H1 (cell line): ENCODE data around the gene SPAG4. TPM values are rescaled to one million over a fixed set of nuclear protein-coding genes. Genes with fewer than 3 reads are reported as not detected.
A peak's percentile ranks its signal among the peaks of the same experiment; 100 is the strongest.

Experiments
- CTCF ChIA-PET: fragments of 300-600 bp; sonication (Branson Sonifier 250); formaldehyde crosslinking; loops from one replicate; lab custom pipeline; 2021; ENCODE audit not compliant: partially characterized antibody; lab: Charles Lee
- POLR2A ChIA-PET: fragments of 300-600 bp; sonication (Branson Sonifier 250); formaldehyde crosslinking; loops from one replicate; lab custom pipeline; 2021; ENCODE audit warnings: inconsistent platforms; ENCODE audit not compliant: partially characterized antibody; lab: Charles Lee
- DNase-seq, 2 experiments: peaks; one replicate each; pipeline versions ENCODE4 v3.0.0 to v3.0.0-alpha.2; 2010 to 2022; ENCODE audit warnings: low spot score in 2 of 2, low read depth in 1 of 2, mixed read lengths in 1 of 2
- FAIRE-seq: peaks from 2 replicates; lab custom pipeline; 2011; peaks lifted over from hg19 to GRCh38; lab: Jason Lieb, UNC
- H2AFZ ChIP-seq: 2 replicates; pipeline ENCODE4 v1.8.1; 2012; ENCODE audit warnings: low read length, inconsistent platforms
- H2AK5ac ChIP-seq: 2 replicates; pipeline ENCODE4 v1.6.1; 2013; ENCODE audit warnings: low read depth, low read length
- H2BK120ac ChIP-seq: replicated peaks from 2 replicates; pipeline ENCODE3; 2013; ENCODE audit warnings: low read depth, low read length, inconsistent platforms
- H2BK12ac ChIP-seq: 2 replicates; pipeline ENCODE4 v1.6.1; 2013; ENCODE audit warnings: low read depth, low read length
- H2BK15ac ChIP-seq: 2 replicates; pipeline ENCODE4 v1.6.1; 2013; ENCODE audit warnings: low read length
- H2BK20ac ChIP-seq: 2 replicates; pipeline ENCODE4 v1.6.1; 2013; ENCODE audit warnings: low read length
- H2BK5ac ChIP-seq: 2 replicates; pipeline ENCODE4 v1.6.1; 2013; ENCODE audit warnings: low read depth, low read length
- H3K14ac ChIP-seq: 2 replicates; pipeline ENCODE4 v1.6.1; 2013; ENCODE audit warnings: inconsistent platforms; ENCODE audit not compliant: insufficient read length
- H3K18ac ChIP-seq: 2 replicates; pipeline ENCODE4 v1.6.1; 2013; ENCODE audit warnings: low read length; ENCODE audit errors: extremely low read depth
- H3K23ac ChIP-seq: 2 replicates; pipeline ENCODE4 v1.6.1; 2013; ENCODE audit warnings: inconsistent platforms; ENCODE audit not compliant: insufficient read length
- H3K23me2 ChIP-seq: 2 replicates; pipeline ENCODE4 v1.6.1; 2013; ENCODE audit warnings: low read depth, low read length
- H3K27ac ChIP-seq: 2 replicates; pipeline ENCODE4 v1.6.1; 2011; ENCODE audit warnings: low read depth, low read length, inconsistent platforms
- H3K27me3 ChIP-seq, 4 experiments: replicated peaks in 1 of 4; 1 replicate in 1 of 4; 2 replicates in 3 of 4; pipeline versions ENCODE4 v1.6.1 to v1.8.1; 2011 to 2013; ENCODE audit warnings: low read length in 3 of 4, mild to moderate bottlenecking in 3 of 4, inconsistent platforms in 2 of 4, mixed read lengths in 2 of 4, moderate library complexity in 1 of 4; ENCODE audit not compliant: control insufficient read depth in 3 of 4, insufficient read depth in 3 of 4; ENCODE audit errors: extremely low read depth in 1 of 4
- H3K36me3 ChIP-seq, 4 experiments: 2 replicates each; pipeline versions ENCODE4 v1.6.1 to v1.8.1; 2011 to 2013; ENCODE audit warnings: mild to moderate bottlenecking in 4 of 4, low read length in 3 of 4, moderate library complexity in 2 of 4, control low read depth in 1 of 4, inconsistent platforms in 1 of 4; ENCODE audit not compliant: insufficient read depth in 4 of 4, control insufficient read depth in 2 of 4
- H3K4ac ChIP-seq: replicated peaks from 2 replicates; pipeline ENCODE3; 2013; ENCODE audit warnings: low read length, low read depth, mixed read lengths, inconsistent platforms; ENCODE audit not compliant: insufficient read length
- H3K4me1 ChIP-seq, 4 experiments: replicated peaks in 1 of 4; 1 replicate in 1 of 4; 2 replicates in 3 of 4; pipeline versions ENCODE4 v1.6.1 to v1.8.1; 2011 to 2013; ENCODE audit warnings: low read length in 3 of 4, inconsistent platforms in 2 of 4, mixed read lengths in 1 of 4; ENCODE audit not compliant: insufficient read depth in 4 of 4, control insufficient read depth in 3 of 4
- H3K4me2 ChIP-seq, 2 experiments: 2 replicates each; pipeline versions ENCODE4 v1.6.1 to v1.8.1; 2011 to 2013; ENCODE audit warnings: low read depth in 2 of 2, low read length in 2 of 2, control low read depth in 1 of 2, inconsistent platforms in 1 of 2, mild to moderate bottlenecking in 1 of 2; ENCODE audit not compliant: insufficient read depth in 1 of 2
- H3K4me3 ChIP-seq, 4 experiments: fragments of 200-600, 300-600 bp in 1 of 4; sonication (generic), shearing (Covaris generic), sonication (Bioruptor Twin) in 1 of 4; 2 replicates each; pipeline versions ENCODE4 v1.5.1 to v1.8.1; 2011 to 2016; ENCODE audit warnings: low read length in 4 of 4, low read depth in 3 of 4, control low read depth in 2 of 4, inconsistent platforms in 2 of 4, mild to moderate bottlenecking in 2 of 4, mixed read lengths in 1 of 4, moderate library complexity in 1 of 4; ENCODE audit not compliant: insufficient read depth in 2 of 4; ENCODE audit errors: extremely low read depth in 1 of 4
- H3K56ac ChIP-seq: replicated peaks from 2 replicates; pipeline ENCODE3; 2013; ENCODE audit warnings: low read depth, mild to moderate bottlenecking, mixed read lengths, low read length, inconsistent platforms; ENCODE audit not compliant: insufficient read length
- H3K79me1 ChIP-seq: 2 replicates; pipeline ENCODE4 v1.6.1; 2013; ENCODE audit warnings: low read depth, low read length, control low read depth
- H3K79me2 ChIP-seq, 2 experiments: 2 replicates each; pipeline versions ENCODE4 v1.6.1 to v1.8.1; 2012 to 2013; ENCODE audit warnings: low read length in 2 of 2, mild to moderate bottlenecking in 2 of 2, inconsistent platforms in 1 of 2; ENCODE audit not compliant: insufficient read depth in 2 of 2, control insufficient read depth in 1 of 2
- H3K9ac ChIP-seq, 4 experiments: replicated peaks in 1 of 4; 1 replicate in 1 of 4; 2 replicates in 3 of 4; pipeline versions ENCODE4 v1.6.1 to v1.8.1; 2011 to 2013; ENCODE audit warnings: low read depth in 3 of 4, low read length in 3 of 4, control low read depth in 2 of 4, mild to moderate bottlenecking in 2 of 4, moderate library complexity in 2 of 4, inconsistent platforms in 1 of 4; ENCODE audit errors: extremely low read depth in 1 of 4
- H3K9me3 ChIP-seq, 2 experiments: 2 replicates each; pipeline versions ENCODE4 v1.6.1 to v1.8.1; 2012 to 2013; ENCODE audit warnings: mild to moderate bottlenecking in 2 of 2, moderate library complexity in 2 of 2, control low read depth in 1 of 2, inconsistent platforms in 1 of 2, low read depth in 1 of 2, low read length in 1 of 2, mixed read lengths in 1 of 2; ENCODE audit not compliant: insufficient read depth in 2 of 2
- H4K20me1 ChIP-seq, 2 experiments: replicated peaks in 1 of 2; 2 replicates each; pipeline versions ENCODE3 to v1.8.1; 2011 to 2013; ENCODE audit warnings: inconsistent platforms in 2 of 2, low read length in 2 of 2, mild to moderate bottlenecking in 1 of 2; ENCODE audit not compliant: insufficient read depth in 2 of 2, control insufficient read depth in 1 of 2
- H4K5ac ChIP-seq: 2 replicates; pipeline ENCODE4 v1.6.1; 2013; ENCODE audit warnings: low read length, low read depth, mixed read lengths, inconsistent platforms; ENCODE audit not compliant: insufficient read length
- H4K8ac ChIP-seq: 2 replicates; pipeline ENCODE4 v1.8.0; 2013; ENCODE audit warnings: mild to moderate bottlenecking, moderate library complexity, low read length, inconsistent platforms; ENCODE audit not compliant: insufficient read depth; ENCODE audit errors: extremely low read depth
- H4K91ac ChIP-seq: replicated peaks from 2 replicates; pipeline ENCODE3; 2013; ENCODE audit warnings: low read length, mixed read lengths, inconsistent platforms; ENCODE audit not compliant: insufficient read length
- BACH1 ChIP-seq: IDR thresholded peaks from 2 replicates; pipeline ENCODE4 v1.6.1; 2012; ENCODE audit warnings: low read length, improper control_type of control experiment
- CBX5 ChIP-seq: fragments of 300-800, 300-1000 bp; sonication (generic); IDR thresholded peaks from 2 replicates; pipeline ENCODE4 v1.7.1; 2016; ENCODE audit warnings: antibody characterized with exemption, low read length, low read depth
- FOSL1 ChIP-seq: IDR thresholded peaks from 2 replicates; pipeline ENCODE4 v1.6.1; 2011; ENCODE audit warnings: mild to moderate bottlenecking, low read depth, low read length, moderate library complexity; ENCODE audit not compliant: insufficient read depth
- GABPA ChIP-seq: IDR thresholded peaks from 2 replicates; pipeline ENCODE4 v1.6.1; 2011; ENCODE audit warnings: mild to moderate bottlenecking, low read length, moderate library complexity, borderline replicate concordance; ENCODE audit not compliant: insufficient read depth
- POLR2AphosphoS5 ChIP-seq: IDR thresholded peaks from 2 replicates; pipeline ENCODE4 v1.6.1; 2011; ENCODE audit warnings: low read depth, low read length
- SIN3A ChIP-seq, 2 experiments: IDR thresholded peaks in 1 of 2; conservative IDR thresholded peaks in 1 of 2; 2 replicates each; pipeline ENCODE4 v1.6.1; 2011 to 2012; ENCODE audit warnings: low read length in 2 of 2, improper control_type of control experiment in 1 of 2, low read depth in 1 of 2, mild to moderate bottlenecking in 1 of 2
- SIX5 ChIP-seq: IDR thresholded peaks from 2 replicates; pipeline ENCODE4 v1.6.1; 2011; ENCODE audit warnings: mild to moderate bottlenecking, low read depth, low read length
- YY1 ChIP-seq: IDR thresholded peaks from 2 replicates; pipeline ENCODE4 v1.6.1; 2011; ENCODE audit warnings: low read depth, mild to moderate bottlenecking, low read length
- WGBS, 2 experiments: shearing (Covaris generic) in 1 of 2; methylation state at CpG; one replicate each; pipeline versions ENCODE4 v1.1.6 to v1.1.7; 2013 to 2015; ENCODE audit warnings: low lambda C conversion rate in 2 of 2, mixed read lengths in 2 of 2, inconsistent platforms in 1 of 2, low coverage in 1 of 2, missing lambda C conversion rate in 1 of 2; ENCODE audit not compliant: insufficient replicate concordance in 2 of 2, insufficient coverage in 1 of 2, insufficient read length in 1 of 2; ENCODE audit errors: extremely low coverage in 1 of 2, missing lambda C conversion rate in 1 of 2; 5-methylcytosine and 5-hydroxymethylcytosine counted together
- polyA plus RNA-seq, 7 experiments: library from polyadenylated mRNA; depleted of rRNA in 3 of 7; stranded (reverse) in 5 of 7; unstranded in 2 of 7; fragments of >200 nt in 5 of 7; fragments of 200-250 nt in 2 of 7; gene quantifications; 1 replicate in 5 of 7; 2 replicates in 1 of 7; 4 replicates in 1 of 7; pipeline versions ENCODE4 v1.2.1 to v1.2.3, GENCODE V29; 2011 to 2013; ENCODE audit warnings: missing spikeins in 2 of 7, mixed read lengths in 2 of 7
- total RNA-seq: library from RNA; stranded (reverse); fragmentation: NEBNext Ultra II Directional; extraction: Animal tissue kit (Norgen Biotek cat#: 25700); gene quantifications from 2 replicates; pipeline ENCODE4 v1.2.1, GENCODE V29; 2021
- TF ChIP-seq, protein P1 (sequence below), 3 experiments: IDR thresholded peaks; 1 replicate in 2 of 3; 2 replicates in 1 of 3; pipeline versions ENCODE4 v1.5.1 to v1.6.1; 2011; ENCODE audit warnings: low read length in 3 of 3, mild to moderate bottlenecking in 3 of 3, inconsistent platforms in 2 of 3, low read depth in 1 of 3, moderate library complexity in 1 of 3; ENCODE audit not compliant: insufficient read depth in 1 of 3; ENCODE audit errors: control extremely low read depth in 1 of 3

Gene SPAG4
- total and polyA plus RNA-seq, 2 of the 8 experiments (the other 6 are each of a cell fraction or from before 2014, with no cell fraction given) = 2.4 to 6.0 TPM

DNA sequence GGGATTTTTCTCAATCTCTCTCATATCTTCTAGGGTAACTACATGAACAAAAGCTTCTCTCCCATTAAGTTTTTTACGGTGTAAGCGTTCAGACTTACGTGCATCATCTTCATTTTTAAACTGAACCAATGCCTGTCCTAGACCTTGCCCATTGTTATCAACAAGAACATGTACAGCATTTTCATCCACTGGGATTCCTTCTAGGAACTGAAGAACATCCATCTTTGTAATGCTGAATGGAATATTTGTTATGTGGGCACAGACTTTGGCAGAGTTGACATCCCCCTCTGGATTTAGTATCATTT is 37.8 kb downstream of the SPAG4 start:
- Histone ChIP-seq H3K4me1 (peaks cover 0 to 2% (median 0%) of the 10 kb centered on the region in 4 experiments; a peak in 1 of 7 replicates), H3K18ac (no peak overlapping the region), H3K79me2 (peaks cover 44 to 100% of the 10 kb centered on the region in 2 experiments), H2BK5ac (no peak overlapping the region), H3K9me3 (no peaks in the 10 kb centered on the region), H3K79me1 (peaks cover 14% of the 10 kb centered on the region), H2BK15ac (no peak overlapping the region), H3K56ac (no peak overlapping the region), H2BK120ac (no peak overlapping the region), H3K36me3 (peaks cover 10 to 53% (median 25%) of the 10 kb centered on the region in 4 experiments; a peak in 7 of 8 replicates), H2AFZ (no peak overlapping the region), H3K23me2 (no peaks in the 10 kb centered on the region), H3K4me2 (no peak overlapping the region), H4K8ac (no peak overlapping the region), H3K23ac (no peak overlapping the region), H4K20me1 (peaks cover 32 to 40% of the 10 kb centered on the region in 2 experiments), H3K27ac (no peak overlapping the region), H2AK5ac (no peak overlapping the region), H4K91ac (no peak overlapping the region), H3K4ac (no peak overlapping the region), H3K14ac (no peak overlapping the region), H3K27me3 (no peaks in the 10 kb centered on the region), H3K9ac (no peak overlapping the region), H2BK20ac (no peak overlapping the region), H2BK12ac (no peak overlapping the region)
- 100% methylated on average over 3 of the region's 3 CpGs; no CpG with 5 or more reads in 1 of the 2 experiments for WGBS, 2 experiments
- FAIRE-seq = no peak
- CTCF ChIA-PET = interaction anchor here (0.5 to 0.9 kb wide), 2 partner anchors 9 to 455 kb away, joined by 3 read pairs; no protein-coding TSS in a partner anchor
- DNase-seq = no peak
- peak; percentile 13; the same call in 1 of the 2 replicates for TF ChIP-seq POLR2AphosphoS5
- no peak for TF ChIP-seq SIN3A (conservative IDR thresholded peaks at IDR 0.05 in 1 of 2, IDR thresholded peaks at IDR 0.05 in 1 of 2; ENCODE audit: low read depth in 1 of 2, low read length in 2 of 2)
- TF ChIP-seq YY1 = no peak
- TF ChIP-seq, protein P1, sequence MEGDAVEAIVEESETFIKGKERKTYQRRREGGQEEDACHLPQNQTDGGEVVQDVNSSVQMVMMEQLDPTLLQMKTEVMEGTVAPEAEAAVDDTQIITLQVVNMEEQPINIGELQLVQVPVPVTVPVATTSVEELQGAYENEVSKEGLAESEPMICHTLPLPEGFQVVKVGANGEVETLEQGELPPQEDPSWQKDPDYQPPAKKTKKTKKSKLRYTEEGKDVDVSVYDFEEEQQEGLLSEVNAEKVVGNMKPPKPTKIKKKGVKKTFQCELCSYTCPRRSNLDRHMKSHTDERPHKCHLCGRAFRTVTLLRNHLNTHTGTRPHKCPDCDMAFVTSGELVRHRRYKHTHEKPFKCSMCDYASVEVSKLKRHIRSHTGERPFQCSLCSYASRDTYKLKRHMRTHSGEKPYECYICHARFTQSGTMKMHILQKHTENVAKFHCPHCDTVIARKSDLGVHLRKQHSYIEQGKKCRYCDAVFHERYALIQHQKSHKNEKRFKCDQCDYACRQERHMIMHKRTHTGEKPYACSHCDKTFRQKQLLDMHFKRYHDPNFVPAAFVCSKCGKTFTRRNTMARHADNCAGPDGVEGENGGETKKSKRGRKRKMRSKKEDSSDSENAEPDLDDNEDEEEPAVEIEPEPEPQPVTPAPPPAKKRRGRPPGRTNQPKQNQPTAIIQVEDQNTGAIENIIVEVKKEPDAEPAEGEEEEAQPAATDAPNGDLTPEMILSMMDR (IDR thresholded peaks at IDR 0.05; ENCODE audit: control extremely low read depth in 1 of 3, insufficient read depth in 1 of 3, low read depth in 1 of 3, low read length in 3 of 3) = no peak
- no peak for TF ChIP-seq BACH1
- TF ChIP-seq SIX5 = no peak
- no peak for TF ChIP-seq GABPA
- TF ChIP-seq FOSL1 = no peak
- TF ChIP-seq CBX5 = no peak
- TF ChIP-seq, all 59 proteins: peak for 1
- no peak overlapping the region for H3K4me3 ChIP-seq
- no peak overlapping the region for H4K5ac ChIP-seq
- POLR2A ChIA-PET = interaction anchor here (0.8 to 4.4 kb wide), 7 partner anchors 9 to 132 kb away, joined by 3 to 43 read pairs (median 4); partner anchors contain the start of genes CPNE1 and RBM12
